Measurements from ENCODE around the gene CFAP100.

The CFAP100 gene

DNA sequence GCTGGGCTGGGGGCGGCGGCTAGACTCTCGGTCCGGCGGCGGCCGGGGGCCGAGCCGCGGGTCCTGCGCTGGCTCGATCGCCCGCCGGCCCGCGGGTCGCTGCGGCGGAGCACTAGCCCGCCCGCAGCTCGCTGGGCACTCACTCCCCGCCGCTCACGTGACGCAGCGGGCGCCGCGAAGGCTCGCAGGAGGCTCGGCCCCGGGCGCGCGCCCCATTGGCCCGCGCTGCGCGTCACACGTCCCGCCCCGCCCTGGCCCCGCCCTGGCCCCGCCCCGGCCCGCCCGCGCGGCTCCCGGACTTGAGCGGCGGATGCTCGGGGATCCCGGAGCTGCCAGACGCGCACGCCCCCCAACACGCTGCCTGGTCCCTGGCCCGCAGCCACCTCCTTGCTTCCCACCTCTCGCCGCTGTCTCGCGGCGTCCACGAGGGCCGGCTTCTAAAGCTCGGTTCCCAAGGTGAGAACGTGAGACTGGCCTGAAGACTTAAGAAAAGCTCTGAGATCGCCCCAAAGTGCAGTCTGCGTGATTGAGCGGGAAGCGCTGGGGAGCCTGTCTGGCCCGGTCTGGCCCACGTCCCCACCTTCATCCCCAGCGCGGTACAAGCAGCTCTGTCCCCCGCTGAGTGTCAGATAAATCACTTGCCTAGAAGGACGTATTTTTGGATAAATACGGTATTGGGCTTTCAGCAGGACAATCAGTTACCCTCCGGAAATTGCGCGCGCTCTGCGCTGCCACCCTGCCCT lies 37.2 kb upstream of the CFAP100 start, which contains the start of gene KLF15:
Gene KLF15 (minus strand): TSS at position 114 of the 743 bp plus-strand sequence. CDS start 4,486 bp downstream, outside the sequence.
- DNase-seq: peak; percentile 45

DNA sequence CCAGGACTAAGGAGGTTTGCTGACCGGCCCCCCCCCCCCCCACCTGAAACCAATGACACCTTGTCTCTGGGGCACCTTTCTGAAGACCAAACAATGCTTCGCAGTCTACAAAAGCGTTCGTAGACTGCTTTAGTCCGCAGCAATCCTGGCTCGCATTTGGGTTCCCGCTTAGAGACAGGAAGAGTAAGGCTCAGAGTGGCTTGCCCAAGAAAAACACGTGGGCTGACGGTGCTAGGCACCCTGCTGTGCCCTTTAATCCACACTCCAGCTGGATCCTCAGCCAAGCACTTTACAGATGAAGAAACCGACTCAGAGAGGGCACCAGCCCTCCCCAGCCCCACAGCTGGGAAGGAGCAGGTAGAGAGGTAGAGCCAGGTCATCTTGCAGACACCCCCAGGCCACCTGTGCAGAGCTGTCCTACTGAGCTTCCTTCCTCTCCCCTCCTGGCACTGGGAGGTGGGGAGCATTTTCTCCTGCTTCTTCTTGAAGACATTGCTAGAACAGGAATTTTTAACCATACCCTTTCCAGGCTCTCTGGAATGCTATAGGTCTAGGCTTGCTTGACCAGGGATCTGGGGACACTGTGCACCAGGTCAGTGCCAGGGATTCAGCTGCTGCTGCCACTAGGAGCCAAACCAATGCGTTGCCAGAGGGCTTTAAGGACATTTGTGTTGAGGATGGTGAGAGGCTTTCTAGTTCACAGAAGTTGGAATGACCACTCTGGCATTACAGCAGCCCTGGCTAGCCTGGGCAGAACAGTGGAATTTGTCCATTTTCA lies 36.5 kb upstream of the CFAP100 start:
- DNase-seq: no peak

DNA sequence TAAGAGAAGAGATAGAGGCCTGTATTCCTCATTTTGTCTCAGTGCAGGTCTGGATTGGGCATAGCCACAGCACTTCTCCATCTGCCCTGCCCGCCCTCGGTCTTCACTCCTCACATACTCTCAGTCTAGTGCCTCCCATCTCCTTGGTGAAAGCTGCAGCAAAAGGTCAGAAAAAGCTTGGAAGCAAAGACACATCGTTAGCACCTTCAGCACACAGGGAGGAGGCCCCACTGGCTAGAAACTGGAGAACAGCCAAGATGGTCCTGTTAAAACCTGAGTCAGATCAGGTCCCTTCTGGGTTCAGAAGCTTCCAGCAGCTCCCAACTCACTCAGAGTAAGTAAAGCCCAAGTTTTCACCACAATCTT lies 35.9 kb upstream of the CFAP100 start:
- DNase-seq: no peak

DNA sequence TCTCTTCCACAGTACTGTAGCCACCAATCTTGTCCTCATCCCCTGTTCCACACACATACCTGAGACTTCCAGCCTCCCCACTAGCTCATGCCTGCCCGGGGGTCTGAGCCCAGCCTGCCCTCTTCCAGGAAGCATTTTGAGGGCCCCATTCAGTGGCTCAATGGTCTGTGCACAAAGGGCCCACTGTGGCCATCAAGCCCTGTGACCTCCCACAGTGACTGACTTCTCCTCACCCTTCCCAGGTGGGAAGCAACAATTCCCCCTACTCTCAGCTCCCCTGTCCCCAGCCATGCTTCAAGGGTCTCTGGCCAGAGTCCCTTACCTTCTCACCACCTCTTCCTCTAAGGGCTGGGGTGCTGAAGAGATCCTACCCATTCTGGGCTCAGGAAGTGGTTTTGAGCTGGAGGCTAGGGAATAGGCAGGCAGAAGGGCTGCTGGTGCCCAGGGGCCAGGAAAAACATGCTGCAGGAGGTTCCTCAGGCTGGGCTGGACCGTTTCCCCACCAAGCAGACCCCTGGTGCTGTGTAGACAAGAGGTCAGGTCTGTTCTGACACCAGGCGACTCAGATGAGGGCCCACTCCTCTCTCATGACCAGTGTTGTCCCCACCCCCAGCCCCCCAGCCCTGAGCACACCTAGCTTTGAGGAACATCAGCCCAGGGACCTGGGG lies 34.5 kb upstream of the CFAP100 start:
- DNase-seq: no peak

DNA sequence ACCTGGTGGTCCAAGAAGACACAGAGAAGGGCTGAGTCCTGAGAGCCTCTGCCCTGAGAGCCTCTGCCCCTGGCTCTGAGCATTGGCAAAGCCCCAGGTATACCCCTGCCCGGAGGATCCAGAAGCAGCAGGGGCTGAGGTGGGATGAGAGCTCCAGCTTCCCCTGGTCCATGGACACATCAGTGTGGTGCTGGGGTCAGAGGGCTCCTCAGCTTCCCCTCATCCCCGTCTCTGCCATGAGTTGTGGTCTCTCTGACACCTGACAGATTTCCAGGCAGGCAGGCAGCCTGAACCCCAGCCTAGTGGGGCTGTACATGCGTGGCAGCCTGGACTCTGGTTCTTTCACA lies 34.0 kb upstream of the CFAP100 start:
- no peak for DNase-seq

DNA sequence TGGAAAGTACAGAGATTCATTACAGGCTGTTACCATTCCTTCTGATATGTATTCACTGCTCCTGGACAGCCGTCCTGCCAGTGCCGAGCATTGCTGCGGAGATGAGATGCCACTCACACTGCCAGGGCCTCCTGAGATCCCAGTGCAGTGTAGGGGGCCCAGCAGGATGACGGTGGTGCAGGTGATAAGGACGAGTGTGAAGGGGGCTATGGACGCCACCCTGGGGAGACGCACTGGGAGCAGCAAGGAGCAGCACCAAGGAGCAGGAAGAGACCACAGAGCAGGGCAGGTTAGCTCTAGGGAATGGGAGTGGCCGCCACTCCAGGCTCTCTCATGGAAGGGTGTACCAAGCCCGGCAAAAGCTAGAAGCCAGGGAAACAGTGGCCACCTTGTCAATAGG lies 33.5 kb upstream of the CFAP100 start:
- DNase-seq: no peak

DNA sequence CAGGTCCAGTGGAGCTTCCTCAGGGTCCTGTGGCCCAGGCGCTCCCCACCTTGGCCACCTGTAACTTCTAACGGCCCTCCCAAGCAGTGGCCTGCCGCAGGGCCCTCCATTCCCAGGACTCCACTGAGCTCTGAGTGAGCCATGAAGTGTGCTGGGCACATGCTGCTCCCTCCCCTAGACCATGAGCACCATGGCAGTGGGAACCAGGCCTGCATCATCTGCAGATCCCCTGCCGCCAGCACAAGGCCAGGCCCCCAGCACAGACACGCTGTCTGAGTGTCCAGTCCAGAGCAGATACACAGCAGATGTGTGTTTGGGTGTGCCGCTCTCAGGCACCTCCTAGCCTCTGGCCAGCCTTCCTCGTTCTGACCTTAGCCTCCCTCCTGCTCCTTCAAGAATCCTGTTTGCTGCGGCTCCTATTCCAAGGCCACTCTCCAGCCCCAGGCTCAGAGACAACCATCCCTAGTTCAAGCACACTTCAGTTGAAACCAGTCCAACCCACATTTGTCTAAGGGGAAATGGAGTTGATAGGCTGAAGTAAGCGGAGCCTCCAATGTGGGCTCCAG lies 30.5 kb upstream of the CFAP100 start:
- no peak for DNase-seq

DNA sequence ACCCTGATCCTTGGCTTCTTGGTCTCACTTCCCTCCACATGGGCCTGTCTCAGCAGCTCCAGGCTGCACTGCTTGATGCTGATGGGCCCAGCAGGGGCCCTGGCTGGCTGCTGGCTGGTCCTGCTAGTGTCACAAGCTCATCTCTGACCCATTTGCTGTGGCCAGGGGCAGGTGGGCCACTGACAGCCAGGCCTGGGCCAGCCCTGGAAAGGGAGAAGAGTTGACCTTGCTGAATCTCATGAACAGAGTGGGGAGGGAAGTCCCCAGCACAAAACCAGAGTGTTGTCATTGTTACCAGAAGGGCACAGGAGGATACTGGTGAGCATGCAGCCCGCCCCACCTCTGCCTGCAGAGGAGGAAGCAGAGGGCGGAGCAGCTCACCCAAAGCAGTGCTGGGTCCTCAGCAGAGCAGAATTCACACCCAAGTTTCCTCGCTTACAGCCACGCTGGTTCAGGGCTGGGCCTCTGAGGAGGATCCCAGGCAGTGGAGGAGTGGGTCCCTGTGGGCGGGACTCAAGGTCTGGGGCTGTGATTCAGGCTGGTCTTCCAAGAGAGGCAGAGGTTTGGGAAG lies 29.9 kb upstream of the CFAP100 start:
- no peak for DNase-seq

DNA sequence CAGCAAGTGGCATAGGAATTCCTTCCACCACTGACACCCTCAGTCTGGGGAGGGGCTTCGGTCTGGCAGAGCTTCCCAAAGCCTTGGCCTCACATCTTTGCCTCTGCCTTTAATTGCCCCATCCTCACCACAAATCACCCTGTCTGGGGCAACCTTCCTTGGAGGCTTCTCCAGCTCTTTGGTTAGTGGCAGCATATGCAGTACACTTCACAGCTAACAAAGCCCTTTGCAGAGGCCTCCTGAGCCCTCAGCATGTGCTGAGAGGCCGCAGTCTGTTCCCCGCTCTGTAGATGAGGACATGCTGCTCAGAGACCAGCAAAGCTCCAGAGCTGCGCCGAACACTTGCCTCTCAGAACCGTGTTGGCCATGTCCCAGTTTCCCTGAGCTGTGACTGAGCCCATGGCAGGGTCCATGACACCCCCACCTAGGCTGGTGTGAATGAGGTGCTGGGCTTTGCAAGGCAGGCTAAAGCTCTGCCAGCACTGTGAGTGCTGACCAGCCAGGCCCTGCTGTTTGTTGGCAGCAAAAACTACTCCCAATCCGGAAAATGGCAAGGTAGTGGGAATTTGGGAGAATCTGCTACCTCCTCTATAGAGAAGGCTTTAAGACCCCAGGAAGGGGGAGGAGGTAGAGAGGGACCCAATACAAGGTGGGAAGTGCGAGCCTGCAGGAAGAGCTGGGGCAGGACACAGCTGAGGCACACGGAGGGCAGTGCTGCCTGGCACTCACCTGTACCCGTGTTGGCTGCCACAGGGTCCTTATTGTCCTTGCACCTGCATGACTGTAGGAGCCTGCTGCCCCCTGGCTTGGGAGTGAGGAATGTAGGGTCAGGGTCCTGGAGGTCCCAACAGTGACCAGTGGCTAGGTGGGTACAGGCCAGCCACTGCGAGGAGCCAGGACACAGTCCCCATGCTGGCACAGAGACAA lies 29.1 kb upstream of the CFAP100 start:
- DNase-seq: no peak

DNA sequence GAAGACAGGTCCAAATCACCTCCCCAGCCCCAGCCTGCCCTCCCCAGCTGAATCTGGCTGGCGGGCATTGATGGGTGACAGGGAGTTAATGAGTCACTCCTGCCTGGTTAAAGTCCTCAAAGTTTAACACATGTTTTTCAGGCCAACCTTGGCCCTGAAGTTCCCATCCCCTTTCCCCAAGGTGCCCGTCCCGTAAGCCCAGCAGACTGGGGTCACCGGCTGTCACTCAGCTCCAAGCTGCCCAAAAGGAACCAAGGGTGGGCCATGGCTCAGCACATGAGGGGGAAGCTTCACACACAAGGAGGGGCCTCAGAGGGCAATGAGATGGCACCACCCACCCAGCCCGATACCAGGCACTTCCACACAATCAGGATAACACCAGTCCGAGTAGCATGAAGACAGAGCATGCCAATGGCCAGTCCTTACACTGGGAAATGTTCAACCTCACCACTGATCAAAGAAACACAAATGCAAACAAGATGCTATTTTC lies 27.3 kb upstream of the CFAP100 start:
- DNase-seq: no peak

DNA sequence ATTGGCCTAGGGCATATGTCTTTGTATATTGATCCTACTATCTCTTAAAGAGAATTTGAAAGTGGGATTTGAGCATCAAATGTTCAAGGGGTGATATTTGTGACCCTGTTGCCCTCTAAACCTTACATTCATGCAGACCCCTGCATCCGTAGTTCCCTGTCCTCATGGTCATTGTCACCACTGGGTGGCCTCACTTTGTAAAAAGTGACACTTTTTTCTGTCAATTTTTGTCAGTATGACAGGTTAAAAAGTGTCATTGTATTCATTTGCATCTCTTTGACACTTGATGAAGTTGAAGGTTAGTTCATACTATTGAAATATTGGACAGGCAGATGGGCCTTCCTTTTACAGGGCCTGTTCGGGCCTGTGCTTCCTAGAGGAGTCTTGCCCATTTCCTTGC lies 25.2 kb upstream of the CFAP100 start:
- DNase-seq: no peak

DNA sequence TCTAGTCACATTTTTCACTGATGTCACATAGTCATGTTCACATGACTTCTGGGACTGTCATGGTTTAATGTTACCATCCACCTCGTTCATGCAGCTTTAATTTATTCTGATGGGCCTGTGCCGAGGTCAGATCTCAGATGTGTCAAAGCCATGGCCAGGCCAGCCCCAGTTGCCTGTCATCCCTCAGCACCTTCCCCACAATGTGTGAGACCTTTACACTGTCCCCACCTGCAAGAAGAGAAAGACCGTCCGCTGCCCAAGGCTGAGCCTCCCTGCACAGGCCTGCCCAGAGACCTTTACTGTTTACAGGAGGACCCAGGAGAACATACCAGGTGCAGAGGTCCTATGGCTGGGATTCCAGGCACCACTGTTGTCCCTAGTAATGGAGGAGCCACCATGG lies 24.7 kb upstream of the CFAP100 start:
- no peak for DNase-seq

DNA sequence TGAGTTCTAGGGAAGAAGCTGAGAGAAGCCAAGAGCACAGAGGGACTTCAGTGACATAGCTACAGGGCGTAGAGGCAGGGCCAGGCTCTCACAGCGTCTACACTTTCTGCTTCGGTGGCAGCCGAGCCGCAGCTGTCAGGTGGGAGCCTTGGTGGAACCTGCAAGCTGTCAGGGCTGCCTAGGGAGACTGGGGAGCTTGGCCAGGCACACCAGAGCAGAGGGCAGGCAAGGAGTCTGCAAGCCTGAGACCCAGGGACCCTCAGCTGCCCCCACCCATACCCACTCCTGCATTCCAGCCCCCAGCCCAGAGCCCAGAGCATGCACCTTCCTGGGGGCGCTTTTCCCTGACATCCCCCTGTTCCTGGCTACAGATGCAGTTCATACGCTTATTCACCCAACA lies 24.1 kb upstream of the CFAP100 start:
- DNase-seq: no peak

DNA sequence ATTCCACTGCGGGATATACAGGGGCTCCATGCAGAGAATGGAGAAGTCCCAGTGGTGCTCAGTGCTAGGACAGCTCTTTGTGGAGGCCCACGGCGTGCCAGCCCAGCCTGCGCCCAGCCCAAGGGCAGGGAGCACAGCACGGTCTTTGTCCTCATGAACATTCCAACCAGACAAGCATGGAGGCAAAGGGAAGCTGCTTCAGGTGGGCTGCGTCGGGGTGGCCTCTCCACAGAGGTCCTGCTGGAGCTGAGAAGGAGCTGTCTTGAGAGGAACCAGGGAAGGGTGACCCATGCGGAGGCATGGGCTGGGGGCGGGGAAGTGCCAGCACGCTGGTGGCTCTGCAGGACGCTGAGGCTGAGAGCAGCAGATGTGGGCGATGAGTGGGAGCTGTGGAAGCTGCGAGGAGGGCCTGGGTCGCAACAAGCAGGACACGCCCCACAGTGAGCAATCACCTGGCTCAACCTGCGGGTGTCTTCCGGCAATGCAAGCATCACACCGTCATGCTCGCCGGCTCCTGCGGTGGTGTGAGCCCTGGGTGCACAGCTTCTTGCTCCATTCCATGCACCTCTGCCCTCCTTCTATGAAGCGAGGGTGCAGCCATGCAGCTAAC lies 23.5 kb upstream of the CFAP100 start:
- no peak for DNase-seq

DNA sequence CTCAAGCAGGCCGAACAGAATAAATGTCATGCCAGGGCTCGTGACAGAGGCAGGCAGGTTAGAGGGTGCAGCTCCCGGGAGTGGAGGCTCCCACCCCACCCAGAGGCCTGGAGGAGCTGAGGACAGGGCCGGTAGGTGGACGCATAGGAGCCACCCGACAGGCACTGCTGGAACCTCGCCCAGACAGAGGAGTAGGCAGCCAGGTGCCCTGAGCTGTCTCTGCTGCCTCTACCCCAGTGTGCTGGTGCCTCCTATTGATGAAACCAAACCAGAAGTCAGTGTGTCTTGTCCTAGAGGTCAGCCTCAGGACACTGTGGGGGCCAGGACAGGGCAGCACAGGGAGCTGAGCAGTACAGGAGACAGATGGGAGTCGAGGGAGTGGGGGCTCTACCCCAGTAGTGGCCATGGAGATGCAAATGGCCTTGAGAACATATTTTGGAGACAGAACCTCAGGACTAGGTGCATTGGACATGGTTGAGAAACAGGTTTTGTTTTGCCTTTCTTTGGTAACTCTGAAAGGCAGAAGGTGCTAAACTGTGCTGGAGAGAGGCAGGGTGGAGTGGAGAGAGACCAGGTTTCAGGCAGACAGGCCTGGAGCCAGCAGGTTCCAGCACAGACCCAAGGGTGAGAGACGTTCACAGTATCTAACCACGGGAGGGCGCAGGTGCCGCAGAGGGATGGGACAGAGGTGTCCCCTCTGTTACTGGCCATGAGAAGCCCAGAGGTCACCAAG lies 22.1 kb upstream of the CFAP100 start:
- DNase-seq: no peak

DNA sequence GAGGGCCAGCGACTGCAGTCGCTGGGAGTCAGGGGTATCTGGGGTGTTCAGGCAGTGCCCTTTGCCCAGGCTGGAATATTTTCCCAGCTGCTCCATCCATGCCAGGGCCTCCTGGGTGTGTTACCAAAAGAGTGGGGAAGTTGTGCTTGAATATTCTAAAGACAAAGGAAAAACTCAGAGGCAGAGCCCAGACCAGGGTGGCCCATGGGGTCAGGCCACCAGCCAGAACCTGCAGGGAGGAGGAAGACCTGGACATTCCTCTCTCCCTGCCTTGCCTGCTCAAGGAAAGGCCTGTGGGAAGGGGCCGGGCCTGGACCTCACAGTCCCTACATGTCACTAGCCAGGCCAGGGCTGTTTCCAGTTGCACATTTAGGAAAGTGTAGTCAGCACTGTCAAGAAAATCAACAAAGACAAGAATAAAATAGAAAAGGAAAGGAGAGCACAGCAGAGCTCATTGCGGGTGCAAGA lies 21.5 kb upstream of the CFAP100 start:
- no peak for DNase-seq

DNA sequence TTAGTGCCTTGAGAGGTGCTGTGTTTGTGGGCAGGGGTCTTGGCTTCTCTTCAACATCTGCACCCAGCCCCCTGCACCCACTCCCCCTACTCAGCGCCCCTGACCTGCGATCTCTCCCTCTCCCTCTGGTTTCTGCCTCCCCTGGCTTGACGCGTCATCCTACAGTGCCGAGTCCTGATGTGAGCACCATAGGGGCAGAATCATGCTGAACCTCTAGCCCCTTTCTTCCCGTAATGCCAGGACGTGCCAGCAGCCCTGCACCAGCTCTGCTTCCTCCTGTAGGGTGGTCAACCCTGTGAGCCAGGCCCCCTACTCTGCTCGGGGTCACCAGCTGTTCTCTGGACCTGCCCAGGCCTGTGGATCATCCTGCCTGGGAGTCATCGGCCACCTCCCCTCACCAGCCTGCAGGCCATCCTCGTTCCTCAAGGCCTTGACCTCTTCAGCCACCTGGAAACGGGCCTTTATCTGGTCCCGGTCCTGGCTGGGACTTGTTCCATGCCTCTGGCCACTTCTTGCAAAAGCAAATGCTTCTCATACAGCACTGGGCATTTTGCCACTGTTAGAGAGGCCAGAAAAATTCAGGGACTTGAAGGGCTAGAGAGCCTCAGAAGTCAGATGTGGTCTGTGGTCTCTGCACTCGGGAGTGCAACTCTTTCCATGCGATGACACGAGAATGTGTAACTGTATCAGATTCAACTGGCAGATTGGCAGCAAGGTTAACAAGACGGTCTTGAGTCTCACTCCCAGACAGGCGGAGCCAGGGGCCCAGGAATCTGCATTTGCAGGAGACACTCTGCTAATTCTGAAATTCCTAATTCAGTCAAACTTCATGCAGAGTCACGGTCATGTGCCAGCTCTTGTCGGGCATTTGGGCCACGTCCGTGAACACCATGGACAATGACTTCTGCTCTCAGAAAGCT lies 20.8 kb upstream of the CFAP100 start:
- DNase-seq: no peak

DNA sequence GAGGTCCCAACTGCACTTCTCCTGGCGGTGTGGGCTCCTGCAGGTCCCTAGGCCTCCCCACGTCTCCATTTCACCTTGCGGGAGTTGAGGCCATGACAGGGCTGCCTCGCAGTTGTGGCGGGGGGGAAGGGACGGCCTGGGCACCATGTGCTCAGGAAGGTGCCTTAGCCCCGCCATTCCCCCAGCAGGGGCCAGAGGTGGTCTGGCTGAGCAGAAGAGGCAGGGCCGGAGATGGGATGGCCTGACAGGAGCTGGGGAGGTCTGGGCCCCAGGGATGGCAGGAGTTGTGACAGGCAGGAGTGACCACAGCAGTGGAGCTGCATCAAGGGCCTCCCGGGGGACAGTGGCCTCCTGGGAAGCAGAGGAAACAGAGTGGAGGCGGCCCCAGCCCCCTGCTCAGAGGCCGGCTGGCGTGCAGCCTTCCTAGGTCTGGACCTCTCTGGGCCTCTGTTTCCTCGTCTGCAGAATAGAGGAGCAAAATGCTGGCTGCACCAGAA lies 18.8 kb upstream of the CFAP100 start:
- no peak for DNase-seq

DNA sequence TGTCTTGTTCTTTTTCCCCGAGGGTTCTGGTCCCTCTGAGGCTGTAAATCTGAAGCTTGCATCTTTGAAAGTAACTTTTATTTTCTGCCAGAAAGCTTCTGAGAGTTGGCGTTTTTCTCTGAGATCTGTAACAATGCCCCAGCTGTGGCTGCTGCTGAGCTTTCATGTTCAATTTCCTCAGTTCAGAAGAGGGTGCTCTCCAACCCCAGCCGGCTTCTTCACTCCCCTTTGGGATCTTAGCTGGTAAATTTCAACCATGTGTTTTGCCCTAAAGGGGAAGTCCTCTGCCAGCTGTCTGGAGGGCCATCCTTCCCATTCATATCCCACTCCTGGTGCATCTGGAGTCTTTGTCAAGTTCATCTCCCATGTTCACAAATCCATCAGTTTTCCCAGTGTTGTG lies 18.3 kb upstream of the CFAP100 start:
- no peak for DNase-seq
